NCI-H1436 treated with DMSO at 0.1 percent for 48 hours (cell line): ENCODE results near the gene TUFM.
"Not testable (repeated sequence)": the region's sequence is repeated elsewhere in the genome, so short reads cannot be mapped to it uniquely, and the experiment has no call there.

Source experiments
- DNase-seq: peaks from one replicate; lab custom pipeline; 2025; lab: John Stamatoyannopoulos, UW

Gene TUFM

GRCh38 chr16:28875134-28876018 lies 29.2 kb upstream of the TUFM start:
- DNase-seq: no peak

- no peak for DNase-seq
Measured at GRCh38 chr16:28874406-28874805, 28.3 kb upstream of the TUFM start.

- DNase-seq: no peak
Measured at GRCh38 chr16:28873543-28874201, 27.5 kb upstream of the TUFM start.

GRCh38 chr16:28872952-28873351 lies 26.8 kb upstream of the TUFM start:
- DNase-seq: no peak

- no peak for DNase-seq
Measured at GRCh38 chr16:28869201-28869600, 23.1 kb upstream of the TUFM start.

GRCh38 chr16:28867646-28868045 lies 21.5 kb upstream of the TUFM start:
- not testable (repeated sequence) for DNase-seq

GRCh38 chr16:28867241-28867640 lies 21.1 kb upstream of the TUFM start:
- DNase-seq: no peak

DNA sequence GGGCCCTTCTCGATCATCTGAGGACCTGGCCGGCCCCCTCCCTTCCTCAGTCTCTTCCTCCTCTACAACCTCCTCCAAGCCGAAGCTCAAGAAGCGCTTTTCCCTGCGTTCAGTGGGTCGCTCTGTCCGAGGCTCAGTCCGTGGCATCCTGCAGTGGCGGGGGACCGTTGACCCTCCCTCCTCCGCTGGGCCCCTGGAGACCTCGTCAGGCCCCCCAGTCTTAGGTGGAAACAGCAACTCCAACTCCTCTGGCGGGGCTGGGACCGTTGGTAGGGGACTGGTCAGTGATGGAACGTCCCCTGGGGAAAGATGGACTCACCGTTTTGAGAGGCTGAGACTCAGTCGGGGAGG lies 20.3 kb upstream of the TUFM start:
- no peak for DNase-seq

DNA sequence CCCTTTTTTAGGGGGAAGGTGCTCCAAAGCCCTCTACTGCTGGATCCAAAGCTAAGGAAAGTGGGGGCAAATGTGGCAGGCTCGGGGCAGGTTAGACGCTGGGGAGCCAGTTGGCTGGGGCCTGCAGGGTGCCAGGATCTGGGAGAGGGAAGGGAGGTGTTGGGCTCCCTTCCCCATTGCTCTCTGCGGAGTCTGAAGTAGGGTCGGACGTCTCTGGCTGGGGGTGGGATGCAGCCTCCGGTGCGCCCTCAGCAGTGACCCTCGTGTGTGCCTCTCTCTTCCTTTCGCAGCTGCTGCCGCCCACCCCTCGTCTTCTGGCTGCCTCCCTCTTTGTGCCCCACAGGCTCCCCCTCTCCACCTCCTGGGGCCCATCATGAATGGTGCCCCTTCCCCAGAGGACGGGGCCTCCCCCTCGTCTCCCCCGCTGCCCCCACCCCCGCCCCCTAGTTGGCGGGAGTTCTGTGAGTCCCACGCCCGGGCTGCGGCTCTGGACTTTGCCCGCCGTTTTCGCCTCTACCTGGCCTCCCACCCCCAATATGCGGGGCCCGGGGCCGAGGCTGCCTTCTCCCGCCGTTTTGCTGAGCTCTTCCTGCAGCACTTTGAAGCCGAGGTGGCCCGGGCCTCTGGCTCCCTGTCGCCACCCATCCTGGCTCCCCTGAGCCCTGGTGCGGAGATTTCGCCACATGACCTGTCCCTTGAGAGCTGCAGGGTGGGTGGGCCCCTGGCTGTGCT lies 19.7 kb upstream of the TUFM start:
- DNase-seq: no peak

- no peak for DNase-seq
Measured at GRCh38 chr16:28865001-28865688, 19.0 kb upstream of the TUFM start.

DNA sequence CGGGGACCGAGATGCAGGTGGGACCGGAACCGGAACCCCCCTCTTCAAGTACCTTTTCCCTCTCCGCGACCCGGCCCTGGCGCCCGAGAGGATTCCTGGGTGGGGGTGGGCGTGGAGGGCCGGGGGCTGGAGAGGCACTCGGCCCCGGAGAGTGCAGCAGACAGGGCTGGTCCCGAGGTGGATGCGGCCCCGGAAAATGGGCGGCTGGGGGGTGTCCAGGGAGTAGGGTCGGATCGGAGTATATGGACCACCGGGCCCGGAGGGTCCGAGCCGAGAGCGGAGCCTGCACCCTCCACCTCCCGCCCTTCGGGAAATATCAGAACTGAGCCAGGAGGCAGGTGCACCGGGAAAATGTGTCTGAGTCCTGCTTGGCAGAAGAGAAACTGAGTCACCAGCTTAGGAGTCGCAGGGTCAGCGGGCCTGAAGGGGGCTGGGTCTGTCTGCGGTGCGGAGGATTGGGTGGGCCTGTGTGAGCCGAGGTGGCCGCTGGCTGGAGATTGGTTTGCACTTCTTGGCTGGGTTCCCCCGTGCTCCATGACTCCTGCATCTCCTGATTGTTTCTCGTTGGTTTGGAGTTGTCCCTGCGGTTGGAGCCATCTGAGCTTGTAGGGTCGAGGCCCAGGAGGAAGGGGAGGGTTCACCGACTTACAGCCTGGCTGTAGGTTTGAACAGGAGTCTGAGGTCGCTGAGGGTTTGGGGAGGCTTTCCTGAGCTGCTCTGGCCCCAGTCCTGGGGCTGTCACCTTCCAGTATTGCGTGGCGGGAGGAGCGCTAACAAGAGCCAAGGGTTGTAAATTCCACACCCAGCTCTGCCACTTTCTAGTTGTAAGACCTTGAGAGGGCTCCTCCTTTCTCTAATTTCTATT lies 18.0 kb upstream of the TUFM start:
- DNase-seq: no peak

GRCh38 chr16:28859326-28859725 lies 13.2 kb upstream of the TUFM start:
- DNase-seq: no peak

DNA sequence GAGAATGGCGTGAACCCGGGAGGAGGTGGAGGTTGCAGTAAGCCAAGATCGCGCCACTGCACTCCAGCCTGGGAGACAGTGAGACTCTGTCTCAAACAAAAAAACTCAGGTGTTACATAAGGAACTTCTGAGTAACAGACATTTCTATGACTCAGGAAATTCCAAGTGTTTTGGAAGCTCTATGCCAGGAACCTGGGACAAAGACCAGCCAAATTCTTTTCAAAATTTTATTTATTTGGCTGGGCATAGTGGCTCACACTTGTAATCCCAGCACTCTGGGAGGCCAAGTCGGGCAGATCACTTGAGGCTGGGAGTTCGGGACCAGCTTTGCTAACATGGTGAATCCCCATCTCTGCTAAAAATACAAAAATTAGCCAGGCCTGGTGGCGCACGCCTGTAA lies 12.3 kb upstream of the TUFM start:
- no peak for DNase-seq

DNA sequence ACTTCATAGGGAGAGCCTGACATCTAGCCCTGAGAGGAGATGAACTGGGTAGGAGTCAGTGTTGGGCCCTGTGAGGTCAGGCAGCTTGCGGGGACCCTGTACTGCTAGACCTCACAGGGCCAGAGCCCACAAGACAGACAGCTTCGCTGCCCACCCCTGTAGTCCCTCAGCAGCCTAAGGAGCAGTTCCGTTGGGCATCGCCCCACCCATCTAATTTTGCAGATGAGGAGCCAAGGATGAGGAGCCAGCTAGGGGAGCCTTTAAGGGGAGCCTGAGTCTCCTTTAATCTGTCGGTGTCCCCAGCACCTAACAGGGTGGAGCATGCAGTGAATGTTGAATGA lies 755 bp upstream of the TUFM start:
- no peak for DNase-seq

DNA sequence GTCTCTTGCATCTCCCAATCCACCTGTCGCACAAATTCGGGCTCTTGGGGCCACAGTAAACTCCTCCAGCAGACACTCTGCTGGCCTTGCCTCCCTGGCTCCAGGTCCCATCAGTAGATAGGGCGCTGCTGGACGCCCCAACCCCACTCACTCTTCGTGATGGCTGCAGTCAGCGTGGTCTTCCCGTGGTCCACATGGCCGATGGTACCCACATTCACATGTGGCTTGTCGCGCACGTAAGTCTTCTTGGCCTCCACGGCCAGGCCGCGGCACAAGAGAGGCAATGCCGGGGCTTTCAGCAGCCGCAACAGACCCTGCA lies 428 bp downstream of the TUFM start:
- DNase-seq: no peak

DNA sequence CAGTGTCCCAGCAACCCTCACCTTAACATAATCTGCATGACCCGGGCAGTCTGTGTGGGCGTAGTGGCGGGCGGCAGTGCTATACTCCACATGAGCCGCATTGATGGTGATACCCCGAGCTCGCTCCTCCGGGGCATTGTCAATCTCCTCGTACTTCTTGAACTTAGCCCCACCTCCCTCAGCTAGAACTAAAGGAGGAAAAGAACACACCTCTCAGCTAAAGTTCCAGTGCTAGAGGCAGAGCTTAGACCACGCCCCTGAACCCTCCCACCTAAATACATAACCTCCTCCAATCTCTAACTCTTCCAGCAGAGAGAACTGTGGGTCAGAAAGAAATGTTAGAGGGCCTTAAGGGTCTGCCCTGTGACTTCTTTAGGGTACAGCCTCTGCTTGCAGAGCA lies 855 bp downstream of the TUFM start:
- no peak for DNase-seq

- DNase-seq: no peak
Measured at GRCh38 chr16:28844226-28844885, 1.8 kb downstream of the TUFM start.

DNA sequence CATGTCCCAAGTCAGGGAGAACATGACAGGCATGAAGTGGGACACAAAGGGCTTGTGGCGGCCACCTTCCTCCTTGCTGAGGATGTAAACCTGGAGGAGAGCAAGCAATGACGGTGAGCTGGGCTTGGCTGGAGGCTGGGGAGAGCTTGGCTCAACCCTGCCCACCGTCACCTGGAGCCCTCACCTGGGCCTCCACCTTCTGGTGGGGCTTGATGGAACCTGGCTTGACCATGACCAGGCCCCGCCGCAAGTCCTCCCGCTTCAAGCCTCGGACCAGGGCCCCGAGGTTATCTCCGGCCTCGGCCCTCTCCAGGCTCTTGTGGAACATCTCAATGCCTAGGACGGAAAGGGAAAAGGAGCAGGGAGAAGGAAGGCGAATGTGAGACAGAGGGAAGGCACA lies 2.4 kb downstream of the TUFM start:
- no peak for DNase-seq

DNA sequence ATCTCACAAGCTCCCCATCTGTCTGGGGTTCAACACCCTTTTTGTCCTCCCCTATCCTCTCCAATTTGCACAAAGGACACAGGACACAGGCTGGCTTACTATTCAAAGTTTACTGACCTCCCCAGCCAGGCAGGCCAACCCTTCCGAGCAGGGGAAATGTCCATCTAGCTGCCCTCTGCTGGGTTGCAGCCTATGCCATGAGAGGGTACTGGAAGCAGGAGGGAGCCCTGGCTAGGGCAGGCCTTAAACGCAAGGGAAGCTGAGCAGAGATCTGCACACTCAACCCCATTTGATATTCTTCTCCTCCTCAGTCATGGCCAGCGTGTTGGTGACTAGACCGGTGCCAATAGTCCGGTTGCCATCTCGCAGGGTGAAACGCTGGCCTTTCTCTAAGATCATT lies 3.5 kb downstream of the TUFM start:
- no peak for DNase-seq

DNA sequence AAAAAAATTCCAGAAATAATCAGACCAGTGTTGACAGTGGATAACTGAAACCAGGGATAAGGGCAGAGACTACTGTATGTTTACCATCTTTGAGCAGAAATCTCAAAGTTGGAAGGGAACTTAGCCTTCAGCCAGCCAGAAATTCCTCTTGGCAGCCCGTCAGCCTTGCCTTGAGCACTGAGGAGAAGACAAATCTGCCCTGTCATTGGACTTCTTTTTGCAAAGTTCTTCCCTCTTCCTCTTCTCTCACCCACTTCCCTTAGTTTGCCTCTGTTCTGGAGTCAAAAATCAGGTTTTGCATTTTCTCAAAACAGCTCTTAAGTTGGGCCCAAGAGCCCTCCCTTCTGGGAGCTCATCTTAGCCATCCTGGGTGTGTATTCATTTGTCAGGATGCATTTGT lies 6.2 kb downstream of the TUFM start:
- DNase-seq: no peak

DNA sequence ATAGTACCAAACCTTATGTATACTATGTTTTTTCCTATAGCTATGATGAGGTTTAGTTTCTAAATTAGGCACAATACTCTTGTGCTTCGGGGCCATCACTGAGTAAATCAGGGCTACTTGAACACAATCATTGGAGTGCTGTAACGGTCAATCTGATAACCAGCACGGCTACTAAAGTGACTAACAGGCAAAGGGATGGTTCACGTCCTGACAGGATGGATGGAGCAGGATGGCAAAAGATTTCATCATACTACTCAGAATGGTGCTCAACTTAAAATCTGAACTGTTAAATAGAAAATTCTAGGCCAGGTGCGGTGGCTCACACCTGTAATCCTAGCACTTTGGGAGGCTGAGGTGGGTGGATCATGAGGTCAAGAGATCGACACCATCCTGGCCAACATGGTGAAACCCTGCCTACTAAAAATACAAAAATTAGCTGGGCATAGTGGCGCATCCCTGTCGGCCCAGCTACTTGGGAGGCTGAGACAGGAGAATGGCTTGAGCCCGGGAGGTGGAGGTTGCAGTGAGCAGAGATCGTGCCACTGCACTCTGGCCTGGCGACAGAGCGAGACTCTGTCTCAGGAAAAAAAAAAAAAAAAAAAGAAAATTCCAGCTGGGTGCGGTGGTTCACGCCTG lies 7.0 kb downstream of the TUFM start:
- no peak for DNase-seq
